Stimulated activated CD4-positive, alpha-beta T cell treated with anti-CD3 and anti-CD28 coated beads, TNF-alpha, amount 100 ng/mL, for 48 hours (primary cell): ENCODE results near the gene GALE.
A peak's percentile ranks its signal among the peaks of the same experiment; 100 is the strongest.

Experiments used
- DNase-seq, 3 donors: peaks; one replicate each; pipeline ENCODE4 v3.0.0-alpha.2; 2020; ENCODE audit warnings: low read depth in 3 of 3

Gene GALE

GRCh38 chr1:23751815-23752200, 48.7 kb downstream of the GALE start:
- no peak for DNase-seq

DNA sequence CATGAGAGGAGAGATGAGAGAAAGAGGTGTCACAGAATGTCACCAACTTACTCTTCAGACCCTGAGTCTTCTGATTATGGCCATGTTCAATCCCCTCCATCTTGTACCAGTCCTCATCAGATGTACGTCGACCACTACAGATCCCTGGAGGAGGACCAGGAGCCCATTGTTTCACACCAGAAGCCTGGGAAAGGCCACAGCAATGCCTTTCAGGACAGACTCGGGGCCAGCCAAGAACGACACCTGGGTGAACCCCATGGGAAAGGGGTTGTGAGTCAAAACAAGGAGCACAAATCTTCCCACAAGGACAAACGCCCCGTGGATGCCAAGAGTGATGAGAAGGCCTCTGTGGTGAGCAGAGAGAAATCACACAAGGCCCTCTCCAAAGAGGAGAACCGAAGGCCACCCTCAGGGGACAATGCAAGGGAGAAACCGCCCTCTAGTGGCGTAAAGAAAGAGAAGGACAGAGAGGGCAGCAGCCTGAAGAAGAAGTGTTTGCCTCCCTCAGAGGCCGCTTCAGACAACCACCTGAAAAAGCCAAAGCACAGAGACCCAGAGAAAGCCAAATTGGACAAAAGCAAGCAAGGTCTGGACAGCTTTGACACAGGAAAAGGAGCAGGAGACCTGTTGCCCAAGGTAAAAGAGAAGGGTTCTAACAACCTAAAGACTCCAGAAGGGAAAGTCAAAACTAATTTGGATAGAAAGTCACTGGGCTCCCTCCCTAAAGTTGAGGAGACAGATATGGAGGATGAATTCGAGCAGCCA, 49.3 kb downstream of the GALE start:
- peak in 1 of 3 donors; percentile 25 for DNase-seq

GRCh38 chr1:23748016-23748415, 52.5 kb downstream of the GALE start:
- no peak for DNase-seq
